Esophagus muscularis mucosa (tissue), 4 donors: ENCODE results near the gene AP5S1. TPM values are rescaled to one million over a fixed set of nuclear protein-coding genes. Genes with fewer than 3 reads are reported as not detected.
A peak's percentile ranks its signal among the peaks of the same experiment; 100 is the strongest.
"Not testable (repeated sequence)": the region's sequence is repeated elsewhere in the genome, so short reads cannot be mapped to it uniquely, and the experiment has no call there.

Source experiments
- DNase-seq: peaks from one replicate; pipeline ENCODE4 v3.0.0-alpha.2; 2017; ENCODE audit errors: extremely low spot score
- H3K27ac ChIP-seq, 4 donors: fragments of 200-600 bp; sonication (generic); replicated peaks in 1 of 4; 1 replicate in 3 of 4; 2 replicates in 1 of 4; pipeline ENCODE4 v1.5.1; 2016 to 2019; ENCODE audit warnings: mild to moderate bottlenecking in 1 of 4
- H3K27me3 ChIP-seq, 4 donors: fragments of 200-600 bp; sonication (generic); one replicate each; pipeline versions ENCODE4 v1.5.1 to v1.6.0; 2016 to 2019
- H3K36me3 ChIP-seq, 4 donors: fragments of 200-600 bp; sonication (generic); one replicate each; pipeline ENCODE4 v1.5.1; 2016 to 2019
- H3K4me1 ChIP-seq, 4 donors: fragments of 200-600 bp; sonication (generic); one replicate each; pipeline ENCODE4 v1.5.1; 2016 to 2019
- H3K4me3 ChIP-seq, 4 donors: fragments of 200-600 bp; sonication (generic); 1 replicate in 2 of 4; 2 replicates in 2 of 4; pipeline ENCODE4 v1.5.1; 2016 to 2019; ENCODE audit warnings: mild to moderate bottlenecking in 4 of 4, moderate library complexity in 1 of 4
- H3K9me3 ChIP-seq, 4 donors: fragments of 200-600 bp; sonication (generic); 1 replicate in 3 of 4; 2 replicates in 1 of 4; pipeline ENCODE4 v1.5.1; 2016 to 2019
- CTCF ChIP-seq, 3 experiments: fragments of 200-600 bp in 2 of 3; fragments of 450-650 bp in 1 of 3; sonication (generic) in 2 of 3; IDR thresholded peaks; one replicate each; pipeline ENCODE4 v1.5.1; 2017 to 2019; ENCODE audit warnings: antibody characterized with exemption in 3 of 3, mild to moderate bottlenecking in 2 of 3, moderate library complexity in 1 of 3
- EP300 ChIP-seq: sonication (generic); formaldehyde crosslinking; IDR thresholded peaks from one replicate; pipeline ENCODE4 v1.6.1; 2017; ENCODE audit warnings: antibody characterized with exemption
- POLR2A ChIP-seq: fragments of 450-650 bp; IDR thresholded peaks from one replicate; pipeline ENCODE4 v1.6.1; 2017; ENCODE audit warnings: antibody characterized with exemption, moderate library complexity, mild to moderate bottlenecking, low read depth
- POLR2AphosphoS5 ChIP-seq, 2 donors: sonication (generic); formaldehyde crosslinking; IDR thresholded peaks; one replicate each; pipeline ENCODE4 v1.6.1; 2017; ENCODE audit warnings: antibody characterized with exemption in 2 of 2
- WGBS: methylation state at CpG from one replicate; pipeline ENCODE4 v1.1.5; 2018; 5-methylcytosine and 5-hydroxymethylcytosine counted together
- intact Hi-C: fragments of 100-400 bp; cut with DNase I; formaldehyde crosslinking; loops from one replicate; pipeline ENCODE4 v1.15.1; 2023
- total RNA-seq, 4 donors: library from RNA; depleted of rRNA; stranded (reverse); fragments of >200 nt; gene quantifications; one replicate each; pipeline versions ENCODE4 v1.1.0 to v1.2.1, GENCODE V29; 2016

AP5S1 gene
- total RNA-seq, 4 donors from 2014 or later, result 7.9 to 11.7 (median 11.2) TPM

GRCh38 chr20:3788685-3789155, 31.6 kb upstream of the AP5S1 start:
- Histone ChIP-seq H3K36me3 (peaks cover 0 to 10% (median 5%) of the 10 kb centered on the region in 4 donors), H3K27ac (peak overlapping the region in 2 of 4 donors; percentile 13 to 37), H3K4me1 (peaks cover 28 to 43% (median 35%) of the 10 kb centered on the region in 4 donors), H3K27me3 (no peaks in the 10 kb centered on the region), H3K9me3 (no peaks in the 10 kb centered on the region), H3K4me3 (no peak overlapping the region)
- no peak for TF ChIP-seq EP300
- no peak for TF ChIP-seq CTCF (IDR thresholded peaks at IDR 0.05)
- TF ChIP-seq POLR2AphosphoS5 (IDR thresholded peaks at IDR 0.05), result no peak
- TF ChIP-seq POLR2A, result no peak
- intact Hi-C loops, result loop anchor here (1.0 to 5.0 kb wide), 2 partner anchors 58 to 294 kb away; partner anchors contain the start of gene MAVS
- no peak for DNase-seq
- 71% methylated on average over 4 of the region's 4 CpGs for WGBS

- not testable (repeated sequence) for H3K27me3 ChIP-seq, H3K27ac ChIP-seq, H3K4me3 ChIP-seq, H3K36me3 ChIP-seq, H3K9me3 ChIP-seq, DNase-seq
- 99% methylated on average over 4 of the region's 4 CpGs for WGBS
- H3K4me1 ChIP-seq, result peaks cover 23 to 38% (median 30%) of the 10 kb centered on the region in 4 donors
- intact Hi-C loops, result loop anchor here (5.0 kb wide), 1 partner anchor 293 kb away; no protein-coding TSS in a partner anchor
Observed at GRCh38 chr20:3789201-3789600, 31.1 kb upstream of the AP5S1 start.

GRCh38 chr20:3794168-3794567, 26.2 kb upstream of the AP5S1 start:
- Histone ChIP-seq H3K27ac (peak overlapping the region in 3 of 4 donors; percentile 96 to 99 (median 99)), H3K36me3 (peaks cover 0 to 16% (median 5%) of the 10 kb centered on the region in 4 donors), H3K4me1 (peaks cover 13 to 41% (median 39%) of the 10 kb centered on the region in 4 donors)
- H3K4me3 ChIP-seq, intact Hi-C loops, H3K27me3 ChIP-seq, H3K9me3 ChIP-seq, DNase-seq: not testable (repeated sequence)
- WGBS, result 94% methylated on average over 1 of the region's 3 CpGs

- WGBS, result 77% methylated on average over 24 of the region's 25 CpGs
- no peak for DNase-seq
- Histone ChIP-seq H3K4me1 (peaks cover 15 to 48% (median 46%) of the 10 kb centered on the region in 4 donors), H3K9me3 (no peaks in the 10 kb centered on the region), H3K27me3 (no peaks in the 10 kb centered on the region), H3K4me3 (peak overlapping the region; percentile 63 to 81 (median 66)), H3K36me3 (peaks cover 0 to 20% (median 7%) of the 10 kb centered on the region in 4 donors), H3K27ac (peak overlapping the region; percentile 95 to 99 (median 98))
- intact Hi-C loops, result no loop called here
- TF ChIP-seq CTCF (IDR thresholded peaks at IDR 0.05) (no peak), POLR2A (no peak), EP300 (no peak), POLR2AphosphoS5 (IDR thresholded peaks at IDR 0.05) (no peak)
Observed at GRCh38 chr20:3794701-3795420, 25.5 kb upstream of the AP5S1 start.

GRCh38 chr20:3795511-3796468, 24.6 kb upstream of the AP5S1 start, which contains the start of gene CDC25B:
TSS of gene CDC25B (plus strand) at chr20:3796310. CDS start at chr20:3796532, 222 bp downstream.
- WGBS, result under 1% methylated on average over 38 of the region's 69 CpGs
- H3K27ac ChIP-seq, result peak within 1 kb of the TSS; percentile 95 to 99 (median 98)
- peaks cover under 1 to 30% (median 15%) of the 10 kb centered on the region in 4 donors for H3K36me3 ChIP-seq
- no peaks in the 10 kb centered on the region for H3K9me3 ChIP-seq
- intact Hi-C loops, result no loop called here
- peak within 1 kb of the TSS; percentile 63 to 81 (median 66) for H3K4me3 ChIP-seq
- peak; percentile 99 for DNase-seq
- peaks cover 15 to 57% (median 56%) of the 10 kb centered on the region in 4 donors for H3K4me1 ChIP-seq
- no peaks in the 10 kb centered on the region for H3K27me3 ChIP-seq
- TF ChIP-seq POLR2AphosphoS5 (IDR thresholded peaks at IDR 0.05) (peak; percentile 85 to 88), CTCF (IDR thresholded peaks at IDR 0.05) (peak; percentile 45 to 55 (median 46)), POLR2A (peak; percentile 13), EP300 (no peak)
